Left forelimb (tissue), 1 donor: ENCODE results near the gene DCPS.
"Not testable (repeated sequence)": the region's sequence is repeated elsewhere in the genome, so short reads cannot be mapped to it uniquely, and the experiment has no call there.

ENCODE experiments used
- DNase-seq: peaks from one replicate; pipeline ENCODE4 v3.0.0-alpha.2; 2018; ENCODE audit warnings: low spot score

DCPS gene

GRCh38 chr11:126345283-126345682, 41.4 kb downstream of the DCPS start:
- no peak for DNase-seq

GRCh38 chr11:126345759-126346585, 42.1 kb downstream of the DCPS start:
- peak; percentile 52 for DNase-seq

DNA sequence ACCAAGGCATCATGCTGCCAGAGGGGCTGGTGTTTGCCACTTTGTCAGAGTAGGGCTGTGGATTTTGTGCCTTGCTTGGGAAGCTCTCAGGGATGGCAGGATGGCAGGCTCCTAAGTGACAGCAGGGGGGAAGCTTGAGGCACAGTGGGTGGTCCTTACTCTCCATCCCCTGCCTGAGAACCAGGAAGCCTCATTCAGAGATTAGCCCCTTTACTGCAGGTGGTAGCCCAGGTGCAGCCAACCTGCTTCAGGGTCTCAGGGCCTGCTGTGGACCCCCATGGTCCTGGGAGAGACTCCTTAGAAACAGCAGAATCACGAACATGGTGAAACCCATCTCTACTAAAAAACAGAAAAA, 42.7 kb downstream of the DCPS start:
- peak; percentile 25 for DNase-seq

DNA sequence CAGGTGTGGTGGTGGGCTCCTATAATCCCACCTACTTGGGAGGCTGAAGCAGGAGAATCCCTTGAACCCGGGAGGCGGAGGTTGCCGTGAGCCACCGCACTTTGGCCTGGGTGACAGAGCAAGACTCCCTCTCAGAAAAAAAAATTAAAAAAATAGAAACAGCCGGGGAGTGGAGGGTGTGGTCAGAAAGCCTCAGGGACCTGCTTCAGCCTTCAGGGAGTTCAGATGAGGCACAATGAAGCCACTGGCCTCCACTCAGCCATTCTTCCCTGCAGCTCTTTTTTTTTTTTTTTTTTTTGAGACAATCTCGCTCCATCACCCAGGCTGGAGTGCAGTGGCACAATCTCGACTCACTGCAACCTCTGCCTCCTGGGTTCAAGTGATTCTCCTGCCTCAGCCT, 43.1 kb downstream of the DCPS start:
- not testable (repeated sequence) for DNase-seq

- DNase-seq, result no peak
These were observed 44.1 kb downstream of the DCPS start for GRCh38 chr11:126347751-126348668.

GRCh38 chr11:126348806-126349582, 45.1 kb downstream of the DCPS start:
- DNase-seq, result no peak

DNA sequence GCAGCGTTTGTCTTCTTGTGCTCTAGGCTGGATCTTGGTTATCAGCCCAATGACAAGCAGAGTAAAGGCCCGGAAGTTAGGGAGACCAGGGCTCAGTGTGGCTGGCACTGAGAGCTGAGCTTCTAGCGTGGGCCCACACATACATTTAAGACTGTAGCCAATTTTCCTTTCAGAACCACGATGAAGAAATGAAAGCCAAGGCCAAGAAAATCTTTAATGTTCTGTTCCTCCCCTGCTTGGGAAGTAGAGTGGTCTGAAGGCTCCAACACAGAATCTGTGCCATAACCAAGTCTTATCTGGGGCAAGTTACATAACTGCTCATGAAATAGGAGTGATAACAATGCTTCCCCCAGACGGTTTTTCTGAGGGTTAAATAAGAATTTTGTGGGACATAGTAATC, 47.0 kb downstream of the DCPS start:
- no peak for DNase-seq

GRCh38 chr11:126352163-126352562, 48.3 kb downstream of the DCPS start:
- DNase-seq, result no peak

DNA sequence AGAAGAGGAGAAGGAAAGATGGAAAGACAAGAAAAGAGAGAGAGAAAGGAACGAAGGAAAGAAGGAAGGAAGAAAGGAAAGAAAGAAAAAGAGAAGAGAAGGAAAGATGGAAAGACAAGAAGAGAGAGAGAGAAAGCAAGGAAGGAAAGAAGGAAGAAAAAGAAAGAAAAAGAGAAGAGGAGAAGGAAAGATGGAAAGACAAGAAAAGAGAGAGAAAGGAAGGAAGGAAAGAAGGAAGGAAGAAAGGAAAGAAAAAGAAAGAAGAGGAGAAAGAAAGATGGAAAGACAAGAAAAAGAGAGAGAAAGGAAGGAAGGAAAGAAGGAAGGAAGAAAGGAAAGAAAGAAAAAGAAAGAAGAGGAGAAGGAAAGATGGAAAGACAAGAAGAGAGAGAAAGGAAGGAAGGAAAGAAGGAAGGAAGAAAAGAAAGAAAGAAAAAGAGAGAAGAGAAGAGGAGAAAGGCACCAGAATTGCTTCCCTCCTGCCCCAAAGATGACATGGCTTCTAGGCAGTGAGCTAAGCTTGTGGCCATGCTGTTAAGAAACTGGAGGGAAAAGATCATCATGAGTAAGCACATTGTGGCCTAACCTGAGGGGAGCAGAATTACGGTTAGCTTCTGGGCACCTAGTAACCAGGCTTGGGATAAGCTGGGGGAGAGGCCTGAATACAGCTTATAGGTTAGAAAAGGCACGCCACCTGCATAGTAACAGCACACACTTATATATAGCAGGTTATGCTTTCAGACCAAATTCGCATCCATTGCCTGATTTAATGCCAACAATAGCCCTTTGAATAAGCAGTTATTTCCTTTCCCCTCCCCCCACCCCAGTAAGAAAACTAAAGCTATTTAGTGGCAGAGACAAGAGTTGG, 49.3 kb downstream of the DCPS start:
- DNase-seq, result no peak

- DNase-seq, result no peak
These were observed 50.9 kb downstream of the DCPS start for GRCh38 chr11:126354631-126355323.

DNA sequence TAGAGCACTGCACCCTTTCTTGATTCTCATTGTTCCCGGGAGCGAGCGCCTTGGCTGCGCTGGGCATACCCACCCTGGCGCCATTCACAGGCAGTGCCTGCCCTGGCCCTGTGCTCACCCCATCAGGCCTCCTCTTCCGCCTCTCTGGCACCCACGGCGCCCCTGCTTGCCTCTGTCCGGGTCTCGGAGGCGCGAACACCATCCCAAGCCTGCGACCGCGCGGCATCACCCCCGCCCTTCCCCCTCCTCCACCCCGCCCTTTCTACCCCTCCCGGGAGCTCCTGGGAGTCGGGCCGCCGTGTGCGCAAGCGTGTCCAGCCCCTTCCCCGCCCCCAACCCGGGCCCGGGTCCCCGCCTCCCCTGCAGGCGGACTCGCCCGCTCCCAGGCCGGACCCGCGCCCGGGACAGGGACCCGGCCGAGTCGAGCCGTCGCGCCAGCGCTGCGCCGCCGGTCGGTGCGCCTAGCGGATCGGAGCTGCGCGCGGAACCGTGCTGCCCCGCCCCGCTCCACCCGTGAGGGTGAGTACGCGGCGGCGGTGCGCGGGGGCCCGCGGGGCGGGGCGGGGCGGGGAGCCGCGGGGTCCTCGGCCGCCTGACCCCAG, 51.6 kb downstream of the DCPS start, which contains the start of gene ST3GAL4:
Gene ST3GAL4 (plus strand): TSS at position 363 of the 602 bp plus-strand sequence. CDS start 50,470 bp downstream, outside the sequence.
- peak; percentile 95 for DNase-seq

DNA sequence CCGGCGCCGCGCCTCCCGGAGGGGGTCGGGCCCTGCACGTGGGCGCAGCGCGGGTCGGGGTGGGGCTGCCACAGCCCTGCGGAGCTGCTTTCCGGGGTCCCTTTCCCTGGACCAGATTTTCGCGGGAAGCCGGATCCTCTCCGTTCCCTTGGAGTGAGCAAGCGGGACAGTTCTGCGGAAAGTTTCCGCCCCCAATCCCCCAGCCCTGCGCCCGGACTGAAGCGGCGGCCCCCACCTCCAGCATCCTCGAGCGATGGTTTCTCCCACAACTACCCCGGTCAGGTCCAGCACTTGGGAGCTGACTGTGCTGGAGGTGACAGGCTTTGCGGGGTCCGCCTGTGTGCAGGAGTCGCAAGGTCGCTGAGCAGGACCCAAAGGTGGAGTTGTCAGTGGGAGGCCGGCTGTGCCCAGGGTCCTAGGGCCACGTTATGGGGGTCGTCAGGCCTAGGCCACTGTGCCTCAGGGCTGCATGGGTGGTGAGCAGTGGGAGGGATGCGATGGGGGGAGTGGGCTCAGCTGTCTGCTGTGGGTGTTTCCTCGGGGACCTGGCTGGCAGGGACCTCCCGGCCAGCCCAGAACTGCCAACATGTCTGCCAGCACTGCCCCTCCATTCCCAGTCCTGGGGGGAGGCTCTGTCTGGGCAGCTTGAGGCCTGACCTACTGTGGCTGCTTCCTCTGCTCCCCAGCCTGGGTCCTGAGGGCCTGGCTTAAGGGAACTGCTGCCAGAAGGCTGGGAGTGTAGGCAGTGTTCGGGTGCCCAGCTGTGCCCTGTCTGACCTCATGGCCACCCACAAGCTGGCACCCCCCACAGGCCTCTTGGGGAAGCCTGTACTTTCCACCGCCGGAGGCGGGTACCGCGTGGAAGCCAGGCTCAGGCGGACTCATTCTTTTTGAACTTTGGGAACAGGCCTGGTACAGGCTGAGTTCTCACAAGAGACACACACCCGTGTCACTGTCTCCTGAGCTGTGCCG, 52.4 kb downstream of the DCPS start:
- no peak for DNase-seq

DNA sequence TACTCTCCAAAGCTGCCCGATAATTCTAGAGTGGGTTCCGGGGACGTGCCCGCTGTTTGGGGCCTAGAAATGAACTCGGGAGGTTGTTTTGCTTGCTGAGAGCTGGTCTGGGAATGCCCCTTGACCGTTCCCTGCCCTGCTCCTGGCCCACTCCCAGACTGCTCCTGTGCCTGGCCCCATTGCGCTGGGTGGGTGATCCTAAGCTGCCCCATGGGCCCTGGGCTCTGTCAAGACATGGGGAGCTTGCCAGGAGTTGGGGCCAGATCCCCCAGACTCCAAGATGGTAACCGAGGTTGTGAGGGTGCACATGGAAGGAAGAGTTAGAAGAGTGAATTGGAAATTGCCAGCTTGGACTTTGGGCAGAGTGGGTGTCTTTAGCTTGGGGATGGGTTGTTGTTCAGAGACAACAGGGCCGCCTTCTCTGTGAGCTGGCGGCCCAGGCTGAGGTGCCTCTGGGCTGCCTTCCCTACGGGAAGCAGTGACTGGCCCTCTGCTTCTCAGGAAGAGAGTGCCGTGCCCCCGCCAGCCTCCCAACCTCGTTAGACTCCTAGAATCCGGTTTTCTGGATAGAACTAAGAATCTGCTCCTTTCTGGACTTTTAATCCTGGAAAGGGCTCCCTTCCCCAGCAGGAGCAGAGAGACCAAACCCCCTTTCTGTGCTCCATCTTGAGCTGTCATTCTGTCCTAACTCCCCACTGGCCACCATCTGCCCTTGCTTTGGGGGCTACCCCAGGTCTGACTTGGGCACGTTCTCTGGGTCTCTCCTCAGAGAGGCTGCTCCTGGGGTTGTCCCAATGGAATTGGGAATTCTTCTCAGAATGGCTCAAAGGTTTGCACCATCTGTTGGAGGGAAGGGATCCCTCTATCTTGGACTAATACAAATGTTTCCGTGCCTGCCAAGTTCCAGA, 53.4 kb downstream of the DCPS start:
- DNase-seq, result no peak

GRCh38 chr11:126357969-126358762, 54.3 kb downstream of the DCPS start:
- no peak for DNase-seq

GRCh38 chr11:126358763-126359160, 54.9 kb downstream of the DCPS start:
- no peak for DNase-seq

- peak; percentile 82 for DNase-seq
These were observed 55.7 kb downstream of the DCPS start for GRCh38 chr11:126359431-126360048.

DNA sequence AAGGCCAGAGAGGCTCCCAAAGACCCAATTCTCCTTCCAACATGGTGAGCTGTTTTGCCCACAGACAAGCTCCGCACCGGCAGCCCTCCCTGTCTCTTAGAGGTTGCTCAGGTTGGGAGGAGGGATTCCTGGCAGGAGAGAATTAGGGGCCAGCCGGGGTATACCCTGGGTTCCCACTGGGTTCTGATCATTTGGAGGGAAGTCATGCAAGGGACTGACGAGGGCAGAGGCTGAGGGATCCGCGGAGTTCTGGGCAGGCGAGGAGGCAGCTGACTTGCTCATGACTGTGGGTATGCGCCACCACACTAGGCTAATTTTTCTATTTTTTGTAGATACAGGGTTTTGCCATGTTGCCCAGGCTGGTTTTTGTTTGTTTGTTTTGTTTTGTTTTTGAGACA, 56.2 kb downstream of the DCPS start:
- DNase-seq, result no peak
